Parathyroid adenoma (tissue), 2 donors: ENCODE results near the gene SBK3.

Experiments
- H2AFZ ChIP-seq: fragments of 300-600 bp; sonication (generic); one replicate; pipeline ENCODE4 v1.7.0; 2017; ENCODE audit warnings: antibody characterized with exemption, mild to moderate bottlenecking
- H3K27ac ChIP-seq: fragments of 300-600 bp; sonication (generic); one replicate; pipeline ENCODE4 v1.7.0; 2017
- H3K27me3 ChIP-seq: fragments of 300-600 bp; sonication (generic); one replicate; pipeline ENCODE4 v1.7.0; 2017; ENCODE audit warnings: low read length; ENCODE audit not compliant: control insufficient read depth, insufficient read depth
- H3K36me3 ChIP-seq: fragments of 300-600 bp; sonication (generic); one replicate; pipeline ENCODE4 v1.7.0; 2017; ENCODE audit warnings: low read length; ENCODE audit not compliant: control insufficient read depth, insufficient read depth
- H3K4me1 ChIP-seq: fragments of 300-600 bp; sonication (generic); one replicate; pipeline ENCODE4 v1.7.0; 2017; ENCODE audit warnings: control low read depth
- H3K4me2 ChIP-seq: fragments of 300-600 bp; sonication (generic); one replicate; pipeline ENCODE4 v1.7.0; 2017; ENCODE audit warnings: low read length
- H3K4me3 ChIP-seq: fragments of 300-600 bp; sonication (generic); one replicate; pipeline ENCODE4 v1.7.0; 2017; ENCODE audit warnings: low read depth, low read length
- H3K79me2 ChIP-seq: fragments of 300-600 bp; sonication (generic); one replicate; pipeline ENCODE4 v1.7.0; 2017; ENCODE audit warnings: control low read depth
- H3K9ac ChIP-seq: fragments of 300-600 bp; sonication (generic); one replicate; pipeline ENCODE4 v1.7.0; 2017; ENCODE audit warnings: mild to moderate bottlenecking
- H3K9me3 ChIP-seq: fragments of 300-600 bp; sonication (generic); one replicate; pipeline ENCODE4 v1.7.0; 2017; ENCODE audit warnings: low read length; ENCODE audit not compliant: control insufficient read depth
- TF ChIP-seq, protein P1 (sequence below): fragments of 300-600 bp; sonication (generic); IDR thresholded peaks from one replicate; pipeline ENCODE4 v1.7.0; 2017; ENCODE audit warnings: antibody characterized with exemption, mild to moderate bottlenecking
- donor health status: primary hyperparathyroidism.

Gene SBK3

GRCh38 chr19:55503157-55503501 lies 42.2 kb downstream of the SBK3 start:
- H3K4me3 ChIP-seq = no peak overlapping the region
- no peaks in the 10 kb centered on the region for H3K36me3 ChIP-seq
- H3K9me3 ChIP-seq = no peaks in the 10 kb centered on the region
- no peaks in the 10 kb centered on the region for H3K27me3 ChIP-seq
- TF ChIP-seq, protein P1, sequence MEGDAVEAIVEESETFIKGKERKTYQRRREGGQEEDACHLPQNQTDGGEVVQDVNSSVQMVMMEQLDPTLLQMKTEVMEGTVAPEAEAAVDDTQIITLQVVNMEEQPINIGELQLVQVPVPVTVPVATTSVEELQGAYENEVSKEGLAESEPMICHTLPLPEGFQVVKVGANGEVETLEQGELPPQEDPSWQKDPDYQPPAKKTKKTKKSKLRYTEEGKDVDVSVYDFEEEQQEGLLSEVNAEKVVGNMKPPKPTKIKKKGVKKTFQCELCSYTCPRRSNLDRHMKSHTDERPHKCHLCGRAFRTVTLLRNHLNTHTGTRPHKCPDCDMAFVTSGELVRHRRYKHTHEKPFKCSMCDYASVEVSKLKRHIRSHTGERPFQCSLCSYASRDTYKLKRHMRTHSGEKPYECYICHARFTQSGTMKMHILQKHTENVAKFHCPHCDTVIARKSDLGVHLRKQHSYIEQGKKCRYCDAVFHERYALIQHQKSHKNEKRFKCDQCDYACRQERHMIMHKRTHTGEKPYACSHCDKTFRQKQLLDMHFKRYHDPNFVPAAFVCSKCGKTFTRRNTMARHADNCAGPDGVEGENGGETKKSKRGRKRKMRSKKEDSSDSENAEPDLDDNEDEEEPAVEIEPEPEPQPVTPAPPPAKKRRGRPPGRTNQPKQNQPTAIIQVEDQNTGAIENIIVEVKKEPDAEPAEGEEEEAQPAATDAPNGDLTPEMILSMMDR = no peak
- no peak overlapping the region for H3K27ac ChIP-seq
- H3K9ac ChIP-seq = no peak overlapping the region
- H3K79me2 ChIP-seq = no peaks in the 10 kb centered on the region
- no peak overlapping the region for H3K4me2 ChIP-seq
- H3K4me1 ChIP-seq = no peaks in the 10 kb centered on the region
- no peak overlapping the region for H2AFZ ChIP-seq

GRCh38 chr19:55502197-55502952 lies 43.0 kb downstream of the SBK3 start:
- Histone ChIP-seq H3K4me3 (no peak overlapping the region), H3K4me1 (no peaks in the 10 kb centered on the region), H3K9me3 (no peaks in the 10 kb centered on the region), H3K27ac (no peak overlapping the region), H3K9ac (no peak overlapping the region), H3K79me2 (no peaks in the 10 kb centered on the region), H3K36me3 (no peaks in the 10 kb centered on the region), H3K27me3 (no peaks in the 10 kb centered on the region), H3K4me2 (no peak overlapping the region), H2AFZ (no peak overlapping the region)
- TF ChIP-seq, protein P1 = no peak

DNA sequence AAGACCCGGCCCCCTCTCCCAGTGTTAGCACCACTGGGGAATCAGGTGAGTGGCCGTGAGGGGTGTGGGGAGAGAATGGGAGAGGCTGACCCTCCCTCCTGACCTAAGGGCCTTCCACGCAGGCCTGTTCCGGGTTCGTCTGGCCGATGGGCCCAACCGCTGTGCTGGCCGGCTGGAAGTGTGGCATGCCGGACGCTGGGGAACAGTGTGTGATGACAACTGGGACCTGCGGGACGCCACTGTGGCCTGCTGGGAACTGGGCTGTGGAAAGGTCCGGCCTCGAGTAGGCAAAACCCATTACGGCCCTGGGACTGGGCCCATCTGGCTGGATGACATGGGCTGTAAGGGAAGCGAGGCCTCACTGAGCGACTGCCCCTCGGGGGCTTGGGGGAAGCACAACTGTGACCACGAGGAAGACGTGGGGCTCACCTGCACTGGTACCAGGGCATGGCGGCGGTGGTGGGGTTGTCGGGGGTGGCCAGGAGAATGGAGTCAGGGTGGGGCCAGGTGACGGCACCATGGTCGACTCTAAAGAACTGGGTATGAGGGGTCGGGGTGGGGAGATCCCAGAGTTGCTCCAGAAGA lies 44.9 kb downstream of the SBK3 start:
- TF ChIP-seq, protein P1 = no peak
- H3K36me3 ChIP-seq = no peaks in the 10 kb centered on the region
- no peak overlapping the region for H3K4me2 ChIP-seq
- H2AFZ ChIP-seq = no peak overlapping the region
- no peaks in the 10 kb centered on the region for H3K9me3 ChIP-seq
- H3K79me2 ChIP-seq = no peaks in the 10 kb centered on the region
- H3K27me3 ChIP-seq = no peaks in the 10 kb centered on the region
- H3K4me3 ChIP-seq = no peak overlapping the region
- no peaks in the 10 kb centered on the region for H3K4me1 ChIP-seq
- H3K9ac ChIP-seq = no peak overlapping the region
- no peak overlapping the region for H3K27ac ChIP-seq

DNA sequence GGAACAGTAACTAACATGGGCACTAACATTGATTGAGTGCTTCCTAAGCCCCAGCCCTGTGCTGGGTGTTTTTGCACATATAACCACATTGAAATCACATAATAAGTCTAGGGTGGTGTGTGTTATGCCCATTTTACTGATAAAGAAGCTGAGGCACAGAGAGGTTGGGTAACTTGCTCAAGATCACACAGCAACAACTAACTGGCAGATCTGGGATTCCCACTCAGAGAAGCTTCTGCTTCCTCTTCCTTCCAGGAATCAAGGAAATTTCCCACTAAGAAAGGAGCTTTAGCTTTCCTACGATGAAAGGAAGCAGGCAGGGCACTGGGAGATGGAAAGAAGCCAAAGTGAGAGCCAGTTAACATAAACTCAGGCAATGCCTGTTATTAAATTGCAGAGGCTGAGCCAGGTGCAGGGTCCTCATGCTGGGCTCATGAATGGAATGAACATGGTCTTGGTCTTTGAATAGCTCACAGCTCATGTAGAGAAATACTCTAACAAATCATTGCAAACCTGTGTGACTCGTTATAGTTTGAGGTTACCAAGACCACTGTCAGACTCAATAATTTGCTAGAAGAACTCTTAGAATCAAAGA lies 47.0 kb downstream of the SBK3 start:
- no peaks in the 10 kb centered on the region for H3K36me3 ChIP-seq
- no peak overlapping the region for H3K4me3 ChIP-seq
- no peaks in the 10 kb centered on the region for H3K27me3 ChIP-seq
- no peaks in the 10 kb centered on the region for H3K4me1 ChIP-seq
- TF ChIP-seq, protein P1 = no peak
- no peaks in the 10 kb centered on the region for H3K79me2 ChIP-seq
- no peak overlapping the region for H3K4me2 ChIP-seq
- no peak overlapping the region for H3K9ac ChIP-seq
- no peak overlapping the region for H2AFZ ChIP-seq
- no peak overlapping the region for H3K27ac ChIP-seq
- no peaks in the 10 kb centered on the region for H3K9me3 ChIP-seq
